SK-N-SH (cell line): ENCODE data around the gene KNG1.

Experiments used
- CTCF ChIP-seq: fragments of 200-600 bp; sonication (generic); IDR thresholded peaks from 2 replicates; pipeline ENCODE4 v1.6.1; 2017; ENCODE audit warnings: antibody characterized with exemption, mild to moderate bottlenecking, moderate library complexity
- EP300 ChIP-seq, 2 experiments: IDR thresholded peaks; 2 replicates each; pipeline versions ENCODE4 v1.4.0 to v1.6.1; 2012; ENCODE audit warnings: borderline replicate concordance in 1 of 2, low read depth in 1 of 2, low read length in 1 of 2
- EZH2phosphoT487 ChIP-seq: fragments of 200-600 bp; sonication (generic); IDR thresholded peaks from 2 replicates; pipeline ENCODE4 v1.6.1; 2017; ENCODE audit warnings: low read depth, mixed run types, mild to moderate bottlenecking, antibody characterized with exemption, moderate library complexity, borderline replicate concordance
- FOXJ3 ChIP-seq: sonication (generic); formaldehyde crosslinking; IDR thresholded peaks from 2 replicates; pipeline ENCODE4 v1.5.1; 2020; ENCODE audit warnings: mild to moderate bottlenecking, missing genetic modification reagents
- FOXM1 ChIP-seq: IDR thresholded peaks from 2 replicates; pipeline ENCODE4 v1.4.0; 2012; ENCODE audit warnings: low read depth, mild to moderate bottlenecking
- MXI1 ChIP-seq: IDR thresholded peaks from 2 replicates; pipeline ENCODE4 v1.6.1; 2012; ENCODE audit warnings: mild to moderate bottlenecking, low read depth, low read length, improper control_type of control experiment
- NRF1 ChIP-seq: IDR thresholded peaks from 2 replicates; pipeline ENCODE4 v1.6.1; 2012; ENCODE audit warnings: low read depth, mild to moderate bottlenecking, low read length
- POLR2AphosphoS5 ChIP-seq: IDR thresholded peaks from 2 replicates; pipeline ENCODE4 v1.6.1; 2012; ENCODE audit warnings: low read depth, low read length
- REST ChIP-seq: IDR thresholded peaks from 2 replicates; pipeline ENCODE4 v1.6.1; 2012; ENCODE audit warnings: mild to moderate bottlenecking, low read depth, low read length, moderate library complexity
- SIN3A ChIP-seq: IDR thresholded peaks from 2 replicates; pipeline ENCODE4 v1.6.1; 2012; ENCODE audit warnings: low read depth, mild to moderate bottlenecking, low read length, moderate library complexity, borderline replicate concordance
- SMC3 ChIP-seq: IDR thresholded peaks from 2 replicates; pipeline ENCODE4 v1.6.1; 2012; ENCODE audit warnings: low read depth, low read length, improper control_type of control experiment
- TAF1 ChIP-seq: IDR thresholded peaks from 2 replicates; pipeline ENCODE4 v1.6.1; 2012; ENCODE audit warnings: low read depth, mild to moderate bottlenecking, low read length, moderate library complexity, borderline replicate concordance
- YY1 ChIP-seq: IDR thresholded peaks from 2 replicates; pipeline ENCODE4 v1.4.0; 2012; ENCODE audit warnings: low read depth, mild to moderate bottlenecking
- TF ChIP-seq, protein P1 (sequence below): IDR thresholded peaks from 2 replicates; pipeline ENCODE4 v1.4.0; 2012; ENCODE audit warnings: low read depth

DNA sequence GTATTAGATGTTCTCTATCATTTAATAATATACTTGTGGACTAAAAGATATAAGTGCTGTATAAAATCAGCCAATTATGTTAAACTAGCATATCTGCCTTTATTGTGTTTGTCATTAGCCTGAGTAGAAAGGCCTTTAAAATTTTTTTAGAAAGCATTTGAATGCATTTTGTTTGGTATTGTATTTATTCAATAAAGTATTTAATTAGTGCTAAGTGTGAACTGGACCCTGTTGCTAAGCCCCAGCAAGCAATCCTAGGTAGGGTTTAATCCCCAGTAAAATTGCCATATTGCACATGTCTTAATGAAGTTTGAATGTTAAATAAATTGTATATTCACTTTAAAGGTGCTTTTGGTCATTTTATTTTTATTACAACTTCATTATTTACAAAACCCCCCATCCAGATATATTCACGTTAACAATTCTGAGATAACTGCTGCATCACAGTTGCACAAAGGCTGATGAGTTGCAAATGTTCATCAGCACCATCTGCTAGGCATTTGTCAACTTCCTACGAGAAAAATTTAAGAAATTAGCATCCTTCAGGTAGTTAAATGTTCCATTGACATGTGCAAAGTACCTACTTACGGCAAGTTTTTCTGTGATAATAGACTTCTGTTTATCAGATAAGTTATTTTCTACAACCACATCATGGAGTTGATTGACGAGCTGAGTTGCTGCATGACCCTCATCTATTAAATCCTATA lies 72.5 kb downstream of the KNG1 start:
- TF ChIP-seq EZH2phosphoT487 (no peak), FOXM1 (no peak), POLR2AphosphoS5 (no peak), CTCF (no peak), FOXJ3 (CRISPR knock-in tag) (no peak), EP300 (IDR thresholded peaks at IDR 0.05; ENCODE audit: borderline replicate concordance in 1 of 2, low read depth in 1 of 2, low read length in 1 of 2) (no peak), TAF1 (no peak), REST (no peak), SIN3A (no peak), MXI1 (no peak), SMC3 (no peak), NRF1 (no peak), YY1 (no peak)
- TF ChIP-seq, protein P1, sequence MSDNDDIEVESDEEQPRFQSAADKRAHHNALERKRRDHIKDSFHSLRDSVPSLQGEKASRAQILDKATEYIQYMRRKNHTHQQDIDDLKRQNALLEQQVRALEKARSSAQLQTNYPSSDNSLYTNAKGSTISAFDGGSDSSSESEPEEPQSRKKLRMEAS: no peak
